ENCODE data around the gene HIBADH.
"Not testable (repeated sequence)": the region's sequence is repeated elsewhere in the genome, so short reads cannot be mapped to it uniquely, and the experiment has no call there.

HIBADH gene

GRCh38 chr7:27510541-27510940, 152.1 kb downstream of the HIBADH start:
- ATAC-seq (ENCODE audit: low read depth): no peak
- no peaks in the 10 kb centered on the region for H3K9me3 ChIP-seq (ENCODE audit: severe bottlenecking)
- H3K4me1 ChIP-seq (ENCODE audit: insufficient read depth, poor library complexity, severe bottlenecking): no peaks in the 10 kb centered on the region
- no peak for DNase-seq (ENCODE audit: low spot score)
- no peak overlapping the region for H3K27ac ChIP-seq (ENCODE audit: poor library complexity, severe bottlenecking)
- no peak for TF ChIP-seq CTCF (IDR thresholded peaks at IDR 0.05; ENCODE audit: poor library complexity, severe bottlenecking)
- no peak overlapping the region for H3K4me3 ChIP-seq (ENCODE audit: severe bottlenecking)
- no peaks in the 10 kb centered on the region for H3K27me3 ChIP-seq (ENCODE audit: insufficient read depth, poor library complexity, severe bottlenecking)
- no peaks in the 10 kb centered on the region for H3K36me3 ChIP-seq (ENCODE audit: low read depth)

GRCh38 chr7:27501879-27502278, 160.8 kb downstream of the HIBADH start:
- ATAC-seq (ENCODE audit: low read depth); H3K9me3 ChIP-seq (ENCODE audit: severe bottlenecking); DNase-seq (ENCODE audit: low spot score); H3K4me1 ChIP-seq (ENCODE audit: insufficient read depth, poor library complexity, severe bottlenecking); H3K27ac ChIP-seq (ENCODE audit: poor library complexity, severe bottlenecking); H3K36me3 ChIP-seq (ENCODE audit: low read depth); H3K4me3 ChIP-seq (ENCODE audit: severe bottlenecking); H3K27me3 ChIP-seq (ENCODE audit: insufficient read depth, poor library complexity, severe bottlenecking): not testable (repeated sequence)

GRCh38 chr7:27501001-27501400, 161.7 kb downstream of the HIBADH start:
- Histone ChIP-seq H3K27ac (ENCODE audit: poor library complexity, severe bottlenecking) (no peak overlapping the region), H3K4me3 (ENCODE audit: severe bottlenecking) (no peak overlapping the region), H3K36me3 (ENCODE audit: low read depth) (no peaks in the 10 kb centered on the region), H3K4me1 (ENCODE audit: insufficient read depth, poor library complexity, severe bottlenecking) (no peaks in the 10 kb centered on the region), H3K9me3 (ENCODE audit: severe bottlenecking) (no peaks in the 10 kb centered on the region), H3K27me3 (ENCODE audit: insufficient read depth, poor library complexity, severe bottlenecking) (no peaks in the 10 kb centered on the region)
- DNase-seq (ENCODE audit: low spot score) (no peak), ATAC-seq (ENCODE audit: low read depth) (no peak)
- no peak for TF ChIP-seq CTCF (IDR thresholded peaks at IDR 0.05; ENCODE audit: poor library complexity, severe bottlenecking)

- TF ChIP-seq CTCF (IDR thresholded peaks at IDR 0.05; ENCODE audit: poor library complexity, severe bottlenecking): no peak
- no peaks in the 10 kb centered on the region for H3K9me3 ChIP-seq (ENCODE audit: severe bottlenecking)
- H3K4me3 ChIP-seq (ENCODE audit: severe bottlenecking): no peak overlapping the region
- no peak overlapping the region for H3K27ac ChIP-seq (ENCODE audit: poor library complexity, severe bottlenecking)
- DNase-seq (ENCODE audit: low spot score) (no peak), ATAC-seq (ENCODE audit: low read depth) (no peak)
- no peaks in the 10 kb centered on the region for H3K27me3 ChIP-seq (ENCODE audit: insufficient read depth, poor library complexity, severe bottlenecking)
- no peaks in the 10 kb centered on the region for H3K36me3 ChIP-seq (ENCODE audit: low read depth)
- no peaks in the 10 kb centered on the region for H3K4me1 ChIP-seq (ENCODE audit: insufficient read depth, poor library complexity, severe bottlenecking)
Measured at GRCh38 chr7:27492224-27492623, 170.5 kb downstream of the HIBADH start.

- Histone ChIP-seq H3K27ac (ENCODE audit: poor library complexity, severe bottlenecking) (no peak overlapping the region), H3K4me3 (ENCODE audit: severe bottlenecking) (no peak overlapping the region), H3K9me3 (ENCODE audit: severe bottlenecking) (no peaks in the 10 kb centered on the region), H3K27me3 (ENCODE audit: insufficient read depth, poor library complexity, severe bottlenecking) (no peaks in the 10 kb centered on the region), H3K36me3 (ENCODE audit: low read depth) (no peaks in the 10 kb centered on the region), H3K4me1 (ENCODE audit: insufficient read depth, poor library complexity, severe bottlenecking) (no peaks in the 10 kb centered on the region)
- ATAC-seq (ENCODE audit: low read depth): no peak
- no peak for TF ChIP-seq CTCF (IDR thresholded peaks at IDR 0.05; ENCODE audit: poor library complexity, severe bottlenecking)
- no peak for DNase-seq (ENCODE audit: low spot score)
Measured at GRCh38 chr7:27491534-27491933, 171.1 kb downstream of the HIBADH start.

Measured in RWPE2 (cell line).